HTR-8/SVneo (cell line): ENCODE data around the gene GREB1.

Experiments used
- DNase-seq: peaks from one replicate; pipeline ENCODE4 v3.0.0; 2011; ENCODE audit warnings: low spot score, mixed read lengths; ENCODE audit not compliant: insufficient read length
- FAIRE-seq: peaks from 2 replicates; lab custom pipeline; 2011; peaks lifted over from hg19 to GRCh38; lab: Jason Lieb, UNC

Gene GREB1

DNA sequence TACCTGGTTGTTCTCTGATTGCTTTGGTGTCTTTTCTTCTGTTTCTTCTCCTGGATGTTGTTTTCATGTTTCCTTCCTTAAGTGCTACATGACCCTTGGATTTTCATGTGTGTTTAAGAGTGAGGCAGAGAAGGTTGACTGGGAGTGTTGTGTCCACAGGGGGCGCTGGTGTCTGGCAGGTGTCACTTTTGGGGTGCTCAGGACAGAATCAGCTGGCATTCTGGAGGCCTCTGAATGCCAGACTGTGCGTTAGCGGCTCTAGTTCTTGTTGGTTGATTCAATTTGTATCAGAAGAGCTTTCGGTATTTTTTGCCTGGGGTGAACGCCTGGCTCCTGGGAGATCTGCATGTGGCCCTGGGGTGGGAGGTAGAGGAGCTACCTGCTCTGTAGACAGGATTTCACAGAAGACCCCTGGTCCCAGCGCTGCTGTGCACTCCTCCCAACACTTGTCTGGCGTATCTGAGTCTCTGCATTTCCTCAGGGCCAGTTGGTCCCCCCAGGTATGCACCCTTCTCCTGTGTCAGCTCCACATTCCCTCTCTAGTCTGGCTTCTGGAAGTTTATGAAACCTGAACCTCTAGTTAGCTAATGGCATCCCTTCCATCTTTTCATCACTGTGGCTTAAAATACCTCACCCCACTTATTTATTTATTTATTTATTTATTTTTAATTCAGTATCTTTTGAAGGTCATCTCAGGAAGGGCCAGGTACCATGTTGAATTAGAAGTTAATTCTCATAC, 1.1 kb downstream of the GREB1 start:
- FAIRE-seq, result no peak
- no peak for DNase-seq

DNA sequence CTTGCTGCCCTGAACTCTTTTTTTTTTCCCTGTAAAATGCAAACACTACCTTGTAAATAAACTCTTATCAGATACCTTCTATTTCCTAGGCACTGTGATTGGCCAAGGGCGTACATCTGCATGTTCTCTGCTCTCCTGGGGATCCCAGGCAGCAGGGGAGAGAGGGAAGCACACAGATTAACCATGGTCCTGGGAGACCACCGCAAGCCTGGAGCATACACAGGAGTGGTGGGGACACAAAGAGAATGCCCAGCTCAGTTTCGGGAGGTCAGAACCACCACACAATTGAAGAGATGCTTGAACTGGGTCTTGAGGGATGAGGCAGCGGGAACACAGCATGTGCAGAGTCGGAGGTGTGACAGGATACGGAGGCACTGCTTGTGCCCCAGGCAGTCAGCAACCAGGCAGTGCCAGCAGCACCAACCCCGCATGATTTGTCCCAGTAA, 2.1 kb downstream of the GREB1 start:
- FAIRE-seq, result no peak
- DNase-seq, result no peak

DNA sequence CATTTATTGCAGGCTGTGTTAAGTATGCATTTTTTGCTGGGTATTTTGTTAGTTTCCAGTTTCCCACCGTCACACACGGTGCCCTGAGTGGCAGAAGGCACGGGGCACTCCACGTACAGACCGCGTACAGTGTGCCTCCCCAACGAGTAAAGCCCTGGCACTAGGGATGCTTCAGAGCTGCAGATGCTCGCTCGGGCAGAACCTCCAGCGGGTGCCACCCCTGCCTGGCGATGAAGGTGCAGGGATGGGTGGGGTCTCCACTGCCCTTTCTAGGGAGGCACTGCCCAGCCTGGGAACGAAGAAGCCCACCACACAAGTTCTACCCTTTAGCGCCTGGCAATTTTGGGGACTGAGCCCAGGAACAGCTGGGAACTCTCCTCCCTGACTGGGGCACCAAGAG, 4.1 kb downstream of the GREB1 start:
- DNase-seq (no peak), FAIRE-seq (no peak)

DNA sequence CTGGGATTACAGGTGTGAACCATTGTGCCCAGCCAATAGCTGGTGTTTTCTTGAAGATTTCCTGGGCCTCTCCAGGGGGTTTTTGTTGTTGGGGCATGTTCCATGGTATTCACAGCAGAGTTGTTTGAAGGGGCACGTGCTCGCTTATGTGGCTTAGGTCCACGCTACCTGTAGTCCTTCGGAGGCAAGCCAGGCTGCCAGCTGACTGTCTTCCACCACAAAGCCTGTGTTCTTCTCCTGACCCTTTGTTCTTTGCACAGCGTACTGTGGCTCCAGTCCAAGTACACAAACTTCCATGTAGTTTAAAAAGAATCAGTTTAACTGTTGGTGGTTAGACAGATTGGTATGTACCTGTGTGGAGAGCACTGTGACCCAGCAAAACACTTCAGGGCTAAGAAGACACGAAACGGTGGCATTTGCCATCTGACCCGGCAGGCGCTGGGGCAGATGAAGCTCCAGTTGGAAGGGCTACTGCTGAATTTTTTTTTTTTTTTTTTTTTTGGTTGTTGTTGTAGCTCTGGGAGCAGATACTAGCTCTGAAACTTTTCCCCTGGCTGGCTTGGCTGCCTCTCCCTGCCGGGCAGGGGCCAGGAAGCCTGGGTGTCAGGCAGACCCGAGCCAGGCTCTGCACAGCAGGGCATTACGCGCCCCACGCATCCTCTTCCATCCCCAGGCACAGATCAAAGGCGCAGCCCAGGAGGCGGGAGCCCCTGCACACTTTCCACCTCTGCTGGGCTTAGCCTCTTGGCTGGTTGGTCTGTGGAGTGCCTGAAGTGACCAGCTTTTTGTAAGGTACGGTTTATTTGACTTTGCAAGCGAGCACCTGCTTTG, 5.7 kb downstream of the GREB1 start:
- DNase-seq (no peak), FAIRE-seq (no peak)

DNA sequence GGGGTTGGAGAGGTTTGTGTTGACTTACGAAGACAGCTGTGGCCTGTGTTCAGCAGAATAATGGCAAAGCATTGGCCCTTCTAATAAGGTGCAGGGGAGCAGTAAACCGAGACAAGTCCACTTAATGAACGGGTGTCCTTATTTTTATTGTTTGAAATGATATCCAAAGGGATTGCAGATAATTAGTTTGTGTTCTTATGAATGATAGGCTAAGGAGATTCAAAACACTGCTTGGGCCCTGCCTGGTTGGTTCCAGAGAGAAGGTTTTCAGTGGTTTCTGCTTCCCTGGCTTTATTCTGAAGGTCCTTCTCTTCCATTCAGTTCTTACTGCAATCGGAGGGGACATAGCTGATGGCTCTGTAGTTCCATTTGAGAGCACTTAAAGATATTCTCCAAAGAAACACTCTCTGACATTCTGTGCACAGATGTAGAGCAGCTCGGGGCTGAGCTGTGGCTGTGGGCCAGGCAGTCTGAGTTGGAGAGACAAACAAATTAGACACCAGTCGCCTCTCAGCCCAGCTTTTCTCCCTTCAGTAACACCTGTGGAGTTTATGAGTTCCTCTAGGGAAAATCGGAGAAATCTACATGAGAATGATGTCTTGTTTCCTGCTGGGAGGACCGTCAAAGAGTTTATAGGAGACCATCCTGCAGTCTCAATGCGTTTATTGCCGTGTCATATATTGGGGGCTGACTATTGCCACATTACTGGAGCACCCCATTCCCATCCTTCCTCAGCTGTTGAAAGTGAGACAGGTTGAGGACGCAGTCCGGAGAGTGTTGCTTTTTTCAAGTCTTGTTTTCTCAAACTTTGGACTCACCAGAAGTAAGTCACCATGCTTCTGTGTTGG, 6.5 kb downstream of the GREB1 start:
- no peak for FAIRE-seq
- DNase-seq, result no peak

DNA sequence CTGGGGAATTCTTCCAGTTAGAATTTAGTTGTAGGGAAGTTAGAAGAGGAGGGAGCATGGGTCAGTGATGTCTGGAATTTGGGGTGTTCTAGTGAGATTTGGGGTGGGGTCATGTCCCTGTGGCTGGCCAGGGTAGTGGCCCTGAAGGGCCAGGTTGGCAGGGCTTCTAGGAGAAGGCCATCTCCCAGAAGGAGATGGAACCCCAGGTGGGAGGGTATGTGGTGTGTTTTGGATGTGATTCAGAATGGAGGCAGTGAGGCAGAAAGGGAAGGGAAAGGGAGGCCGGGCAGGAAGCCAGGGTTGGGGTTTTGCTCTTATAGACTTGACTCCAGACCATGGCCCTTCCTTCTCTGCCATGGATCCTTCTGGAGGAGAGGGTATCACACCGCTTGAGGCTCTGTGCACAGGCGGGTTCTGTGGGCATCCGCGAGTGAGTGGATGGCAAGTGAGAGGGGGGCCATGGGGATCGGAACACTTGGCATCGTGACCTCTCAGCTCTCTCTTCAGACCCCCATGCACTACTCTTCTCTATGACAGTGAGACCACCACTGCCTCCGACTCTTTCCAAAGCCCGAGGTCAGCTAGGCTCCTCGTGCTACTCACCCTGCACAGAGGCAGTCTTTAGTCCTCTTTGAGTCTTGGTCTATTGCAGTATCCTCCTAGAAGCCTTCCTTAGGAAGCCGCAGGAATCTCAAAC, 7.3 kb downstream of the GREB1 start:
- no peak for DNase-seq

DNA sequence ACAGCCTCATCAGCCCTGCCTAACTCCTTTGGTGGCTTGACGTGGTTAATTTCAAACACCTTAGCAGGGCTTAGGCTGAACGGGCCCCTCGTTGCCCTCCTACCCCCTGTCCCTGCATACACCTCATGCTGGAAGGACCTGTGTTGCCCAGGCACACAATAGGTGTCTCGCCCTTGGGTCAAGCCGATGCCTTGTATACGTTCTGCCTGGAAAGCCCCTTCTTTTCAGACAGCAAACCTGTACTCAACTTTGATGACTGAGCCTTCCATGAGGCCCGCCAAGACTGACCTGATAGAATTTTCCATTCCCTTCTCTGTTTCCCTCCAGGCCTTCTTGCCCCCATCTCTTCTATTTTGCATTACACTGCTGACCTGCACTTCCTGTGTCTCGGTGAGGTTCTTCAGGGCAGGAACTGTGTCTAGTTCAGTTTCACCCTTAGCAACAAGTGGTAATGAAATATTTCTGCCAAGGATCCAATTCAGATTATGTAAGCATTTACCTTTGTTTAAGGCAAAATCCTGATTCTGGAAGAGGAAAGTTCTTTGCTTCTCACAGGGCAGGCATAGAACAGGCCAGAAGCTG, 7.9 kb downstream of the GREB1 start:
- no peak for FAIRE-seq
- no peak for DNase-seq

More for the DNA sequence above, 7.3 kb downstream of the GREB1 start:
- no peak for FAIRE-seq

DNA sequence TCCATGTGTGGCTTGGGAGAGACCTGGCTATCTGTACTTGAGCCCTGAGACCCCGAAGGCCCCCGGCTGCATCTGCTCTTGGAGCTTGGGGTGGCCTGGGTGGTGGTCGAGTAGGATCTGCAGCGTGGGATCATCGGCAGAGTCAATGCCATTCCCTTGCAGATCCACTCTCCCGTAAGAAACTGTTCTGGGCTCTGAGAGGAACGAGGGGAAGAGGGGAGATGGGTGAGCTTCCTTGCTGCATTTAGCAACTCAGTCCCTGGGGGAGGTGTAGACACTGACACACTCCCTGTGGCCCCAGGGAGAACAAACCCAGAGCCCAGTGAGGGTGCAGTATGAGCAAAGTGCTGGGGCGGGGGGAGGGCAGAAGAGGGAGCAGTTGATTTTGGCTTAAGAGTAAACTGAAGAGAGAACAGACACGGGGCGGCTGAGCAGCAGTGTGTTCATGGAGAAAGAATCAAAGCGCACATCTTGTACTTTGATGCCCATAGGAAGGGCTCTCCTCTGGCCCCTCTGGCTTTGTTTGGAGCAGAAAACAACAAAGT, 8.5 kb downstream of the GREB1 start:
- no peak for FAIRE-seq
- DNase-seq, result no peak

DNA sequence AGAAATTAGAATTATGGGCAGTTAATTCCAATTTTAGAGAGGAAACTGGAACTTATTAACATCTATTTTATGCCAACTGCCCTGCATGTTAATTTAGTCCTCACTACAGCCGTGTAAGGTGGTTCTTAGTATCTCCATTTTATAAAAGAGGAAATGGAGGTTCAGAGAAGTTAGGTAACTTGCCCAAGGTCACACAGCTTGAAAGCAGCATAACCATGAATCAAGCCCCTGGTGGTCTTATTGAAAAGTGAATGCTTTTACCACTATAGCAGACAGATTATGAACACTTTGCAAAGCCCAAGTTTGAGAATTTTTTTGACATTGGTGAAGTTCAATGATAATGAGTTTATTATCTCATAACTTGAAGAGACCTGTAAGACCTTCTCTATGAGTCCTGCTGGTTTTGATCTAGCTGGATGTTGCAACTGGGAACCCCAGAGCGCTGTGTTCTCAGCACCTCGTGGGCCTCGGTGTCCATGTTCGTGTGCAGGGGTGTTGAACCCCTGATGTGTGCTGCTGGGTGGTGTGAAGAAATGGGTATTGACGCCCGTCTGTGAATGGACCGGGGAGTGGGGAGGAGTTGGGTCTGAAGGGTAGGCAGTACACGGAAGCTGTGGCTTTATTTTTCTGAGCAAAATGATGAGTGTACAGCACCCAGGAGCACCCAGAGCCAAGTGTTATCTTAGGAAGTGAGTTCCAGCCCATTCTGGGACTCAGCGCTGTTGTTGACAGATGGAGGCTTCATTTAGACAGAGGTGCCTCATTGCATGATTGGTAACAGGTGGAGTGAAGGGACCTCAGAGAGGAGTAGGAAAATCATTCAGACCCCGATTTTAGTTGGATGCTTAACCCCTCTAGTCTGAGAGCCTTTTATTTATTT, 9.7 kb downstream of the GREB1 start:
- no peak for DNase-seq
- no peak for FAIRE-seq

DNA sequence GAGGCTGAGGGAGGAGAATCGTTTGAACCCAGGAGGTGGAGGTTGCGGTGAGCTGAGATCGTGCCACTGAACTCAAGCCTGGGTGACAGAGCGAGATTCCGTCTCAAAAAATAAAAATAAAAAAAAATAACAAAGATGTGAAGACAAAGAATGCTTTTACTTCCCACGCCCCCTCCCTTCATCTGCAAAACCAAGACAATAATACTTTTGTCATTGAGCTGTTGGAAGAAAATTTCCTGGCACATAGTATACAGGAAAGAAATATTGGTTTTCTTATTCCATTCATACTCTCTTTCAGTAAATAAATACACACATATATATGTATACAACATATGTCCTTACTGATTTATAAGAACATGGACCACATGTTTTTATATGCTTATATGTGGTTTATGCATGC, 12.2 kb downstream of the GREB1 start:
- DNase-seq, result no peak
- FAIRE-seq, result no peak

DNA sequence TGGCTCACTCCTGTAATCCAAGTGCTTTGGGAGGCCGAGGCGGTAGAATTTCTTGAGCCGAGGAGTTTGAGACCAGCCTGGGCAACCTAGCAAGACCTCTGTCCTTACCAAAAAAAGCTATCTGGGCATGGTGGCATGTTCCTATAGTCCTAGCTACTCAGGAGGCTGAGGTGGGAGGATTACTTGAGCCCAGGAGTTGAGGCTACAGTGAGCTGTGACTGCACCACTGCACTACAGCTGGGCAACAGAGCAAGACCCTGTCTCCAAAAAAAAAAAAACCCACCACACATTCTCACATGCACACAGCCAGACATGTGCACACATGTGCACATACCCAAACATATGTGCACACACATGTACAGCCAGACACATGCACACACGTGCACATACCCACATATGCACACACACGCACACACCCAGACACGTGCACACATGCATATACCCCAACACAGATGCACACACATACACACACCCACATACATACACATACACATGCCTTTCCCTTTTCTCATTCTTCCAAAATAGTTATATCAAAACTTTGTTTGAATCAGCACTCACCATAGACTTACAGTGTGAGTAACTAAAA, 14.2 kb downstream of the GREB1 start:
- FAIRE-seq, result peak; percentile 78
- no peak for DNase-seq

DNA sequence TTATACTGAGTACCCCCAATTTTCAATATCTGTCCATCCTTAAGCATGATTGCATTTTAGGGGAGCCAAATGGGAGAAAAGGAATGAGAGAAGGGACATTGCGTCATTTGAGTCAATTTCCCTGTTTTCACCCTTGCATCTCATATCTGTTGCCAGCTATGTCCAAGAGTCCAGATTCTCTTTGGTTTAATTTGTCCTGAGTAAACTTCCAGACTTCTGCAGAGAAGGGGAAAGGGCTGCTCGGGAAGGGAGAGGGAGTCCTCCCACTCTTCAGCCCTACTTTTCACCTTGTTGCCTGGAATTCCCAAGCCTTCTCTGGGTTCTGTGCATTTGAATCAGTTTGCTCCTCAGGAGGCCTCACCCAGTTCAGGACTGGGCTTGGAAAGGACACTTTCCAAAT, 16.5 kb downstream of the GREB1 start:
- DNase-seq (no peak), FAIRE-seq (no peak)

DNA sequence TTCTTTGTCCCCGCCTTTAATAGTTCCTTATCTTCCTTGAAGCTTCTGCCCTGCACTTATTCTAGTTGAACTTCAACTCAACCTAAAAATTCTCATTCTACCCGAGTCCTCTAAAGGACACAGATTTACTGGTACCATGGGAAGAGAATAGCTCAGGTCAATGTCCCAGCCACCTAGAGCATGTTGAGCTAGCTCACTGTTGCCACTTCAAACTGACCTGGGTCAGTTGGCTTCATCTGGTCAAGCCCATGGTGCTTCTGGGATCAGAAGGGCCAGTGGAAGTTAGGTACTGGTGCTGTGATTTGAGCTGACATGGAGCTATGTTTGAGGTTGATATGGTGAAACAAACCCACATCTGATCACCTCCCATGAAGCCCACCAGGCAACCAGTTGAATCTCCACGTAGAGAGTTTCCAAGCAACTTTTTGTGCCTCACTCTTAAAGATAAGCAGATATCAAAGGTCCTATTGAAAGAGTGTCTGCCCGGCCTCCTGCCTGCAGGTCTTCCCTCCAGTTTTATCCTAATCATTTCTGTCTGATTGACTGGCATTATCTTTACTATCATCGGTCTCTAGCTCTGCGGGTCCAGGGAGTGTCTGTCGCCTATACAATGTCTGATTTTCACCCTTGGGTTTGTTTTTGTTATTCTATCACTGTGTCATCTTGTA, 17.2 kb downstream of the GREB1 start:
- FAIRE-seq, result no peak
- no peak for DNase-seq

DNA sequence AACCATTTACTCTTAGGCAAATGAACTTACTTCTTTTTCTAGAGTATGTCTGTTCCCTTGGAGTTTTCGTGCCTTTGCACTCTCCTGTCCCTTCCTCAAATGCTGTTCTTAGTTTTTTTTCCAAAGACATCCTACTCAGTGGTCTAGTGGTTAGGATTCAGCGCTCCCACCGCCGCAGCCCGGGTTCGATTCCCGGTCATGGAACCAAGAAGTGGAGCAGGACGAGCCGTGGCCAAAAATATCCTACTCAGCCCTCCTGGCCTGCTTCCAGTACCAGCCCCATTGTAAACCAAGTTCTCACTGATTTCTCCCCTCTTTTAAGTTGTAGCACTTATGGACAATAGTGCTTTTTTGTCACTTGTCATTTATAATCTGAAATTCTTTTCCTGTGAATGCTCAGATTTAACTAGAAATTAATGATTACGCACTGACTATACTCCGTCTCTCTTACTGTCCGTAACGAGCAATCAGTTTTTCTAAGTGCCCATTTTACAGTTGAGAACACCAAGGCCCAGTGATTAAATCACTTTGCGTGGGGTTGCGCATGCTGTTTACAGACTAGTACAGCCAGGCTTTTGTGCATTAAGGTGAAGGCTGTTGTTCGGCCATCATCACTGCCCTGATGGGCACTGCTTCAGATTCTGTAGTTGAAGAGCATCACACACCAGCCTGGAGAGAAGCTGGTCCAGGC, 17.9 kb downstream of the GREB1 start:
- FAIRE-seq (no peak), DNase-seq (no peak)

DNA sequence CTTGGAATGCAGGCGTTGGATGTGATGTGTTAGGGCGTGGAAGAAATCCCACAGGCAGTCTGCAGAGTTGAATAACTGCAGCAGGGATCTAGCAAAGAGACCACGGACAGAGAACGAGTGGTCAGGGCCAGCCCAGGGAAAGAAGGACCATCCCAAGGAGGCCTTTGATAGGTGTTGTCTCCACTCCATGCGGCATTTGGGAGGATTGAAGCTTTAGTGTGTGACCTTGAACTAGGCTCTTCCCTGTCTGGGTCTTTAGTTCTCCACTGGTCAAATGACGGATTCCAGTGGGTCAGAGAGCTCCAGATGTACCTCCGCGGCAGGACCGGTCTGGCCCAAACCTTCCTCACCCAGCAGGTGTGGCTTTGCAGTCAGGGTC, 18.4 kb downstream of the GREB1 start:
- FAIRE-seq (no peak), DNase-seq (no peak)

DNA sequence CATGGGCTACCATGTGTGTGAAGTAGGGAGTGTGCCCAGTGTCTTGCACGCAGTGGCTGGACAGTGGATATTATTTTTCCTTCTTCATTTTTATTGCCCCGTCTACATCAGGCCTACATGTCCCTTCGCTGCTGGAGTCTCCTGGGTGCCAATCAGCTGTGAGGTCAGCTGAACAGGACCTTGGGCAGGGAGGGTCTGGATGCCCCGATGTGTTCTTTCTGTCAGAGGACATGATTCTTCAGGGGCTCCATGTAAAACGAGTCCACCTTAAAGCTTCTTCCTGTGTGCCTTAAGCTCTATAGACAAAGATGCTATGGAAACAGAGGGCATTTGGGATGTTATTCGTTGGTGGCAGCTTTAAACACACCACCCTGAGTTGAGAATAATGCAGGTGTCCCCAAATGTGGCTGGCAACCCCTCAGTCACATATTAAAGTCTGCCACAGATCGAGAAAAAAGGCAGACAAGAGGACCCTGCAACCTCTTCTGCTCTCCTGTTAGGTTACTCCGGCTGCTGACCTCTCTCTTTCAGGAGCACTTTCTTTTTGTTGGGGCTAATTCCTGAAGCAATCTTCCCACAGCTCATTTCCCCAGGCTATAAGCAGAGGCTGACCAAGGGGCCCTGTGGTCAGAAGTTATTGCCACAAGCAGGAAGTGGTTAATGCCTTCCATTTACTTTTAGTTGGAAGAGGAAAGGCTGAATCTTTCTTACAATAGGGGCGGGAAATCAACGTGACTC, 20.0 kb downstream of the GREB1 start:
- FAIRE-seq (no peak), DNase-seq (peak; percentile 54)

DNA sequence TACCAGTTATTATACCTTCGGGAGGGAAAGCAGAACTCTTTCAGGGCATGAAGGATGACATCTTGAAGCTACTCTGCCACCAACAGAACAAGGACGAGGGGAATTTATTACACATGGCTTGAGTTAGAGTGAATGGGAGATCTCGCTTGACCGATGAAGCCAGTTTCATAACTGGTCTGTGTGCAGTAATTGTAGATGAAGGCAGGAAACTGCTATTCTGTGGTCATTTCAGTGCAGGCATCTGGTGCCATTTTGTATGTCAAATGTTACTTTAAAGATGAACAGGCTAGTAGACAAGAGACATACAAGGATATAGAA, 20.5 kb downstream of the GREB1 start:
- FAIRE-seq, result no peak
- no peak for DNase-seq
